Measurements from ENCODE around the gene COL8A2.

Gene COL8A2

DNA sequence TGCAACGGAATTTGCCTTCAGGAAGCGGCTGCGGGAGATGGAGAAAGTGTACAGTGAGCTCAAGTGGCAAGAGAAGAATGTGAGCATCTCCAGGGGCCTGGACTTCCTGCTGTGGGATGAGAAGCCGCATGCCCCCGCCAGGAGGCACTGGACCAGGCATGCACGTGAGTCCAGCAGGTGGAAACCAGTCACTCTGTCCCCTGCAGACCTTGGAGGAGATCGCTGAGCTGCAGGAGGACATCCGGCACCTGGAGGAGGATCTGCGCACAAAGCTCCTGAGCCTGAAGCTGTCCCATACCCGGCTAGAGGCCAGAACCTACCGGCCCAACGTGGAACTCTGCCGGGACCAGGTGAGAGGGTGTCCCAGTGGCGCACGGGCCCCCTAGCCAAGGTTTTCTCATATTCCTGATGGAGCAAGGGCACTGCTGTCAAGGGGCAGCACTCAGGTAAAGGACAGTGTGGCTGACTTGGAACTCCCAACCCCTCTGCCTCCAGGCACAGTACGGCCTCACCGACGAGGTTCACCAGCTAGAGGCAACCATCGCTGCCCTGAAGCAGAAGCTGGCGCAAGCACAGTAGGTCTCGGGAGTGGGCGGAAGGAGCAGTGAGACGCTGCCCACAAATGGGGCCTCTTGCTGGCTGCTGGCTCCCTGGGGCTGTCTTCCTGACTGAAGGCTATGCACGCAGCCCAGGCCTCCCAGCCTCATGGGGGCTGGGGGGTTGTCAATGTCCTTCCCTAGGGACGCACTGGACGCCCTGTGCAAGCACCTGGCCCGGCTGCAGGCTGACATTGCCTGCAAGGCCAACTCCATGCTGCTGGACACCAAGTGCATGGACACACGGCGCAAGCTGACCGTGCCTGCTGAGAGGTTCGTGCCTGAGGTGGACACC, 37.5 kb downstream of the COL8A2 start:
- H3K27ac ChIP-seq (replicated peaks): no peak overlapping the region
- TF ChIP-seq SPI1 (IDR thresholded peaks at IDR 0.05; ENCODE audit: borderline replicate concordance, low read depth) (no peak), POLR2AphosphoS5 (IDR thresholded peaks at IDR 0.05; ENCODE audit: low read depth) (no peak)
- no peaks in the 10 kb centered on the region for H3K27me3 ChIP-seq (ENCODE audit: insufficient read depth, poor library complexity, severe bottlenecking)
- DNase-seq (ENCODE audit: low read depth in 1 of 2, low spot score in 1 of 2): no peak
- H3K4me3 ChIP-seq (replicated peaks; ENCODE audit: insufficient read depth, low read length): no peak overlapping the region

DNA sequence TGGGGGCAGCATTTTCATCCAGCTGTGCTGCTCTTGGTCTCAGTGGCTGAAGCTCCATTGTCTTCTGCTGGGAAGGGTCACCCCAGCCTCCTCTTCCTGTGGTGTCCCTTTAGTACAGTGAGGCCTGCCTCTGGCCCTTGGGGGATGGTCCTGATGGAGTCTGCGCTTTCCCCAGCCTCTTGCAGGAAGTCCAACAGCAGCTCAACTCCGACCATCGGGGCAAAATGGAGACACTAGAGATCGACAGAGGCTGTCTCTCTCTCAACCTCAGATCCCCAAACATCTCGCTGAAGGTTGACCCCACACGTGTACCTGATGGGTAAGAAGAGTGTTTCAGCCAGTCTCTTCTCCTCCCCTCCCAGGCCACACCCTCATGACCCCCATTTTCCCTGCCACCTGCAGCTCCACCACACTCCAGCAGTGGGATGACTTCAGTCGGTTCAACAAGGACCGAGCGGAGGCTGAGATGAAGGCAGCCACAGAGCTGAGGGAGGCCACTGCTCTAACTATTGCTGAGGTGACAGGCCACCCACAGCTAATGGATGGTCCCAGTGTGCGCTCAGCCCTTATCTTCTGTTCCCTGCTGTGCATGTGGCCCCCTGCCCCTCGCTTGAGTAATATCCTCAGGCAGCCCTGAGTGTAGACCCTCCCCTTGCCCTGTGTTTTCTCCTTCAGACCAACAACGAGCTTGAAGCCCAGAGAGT, 38.3 kb downstream of the COL8A2 start:
- H3K27ac ChIP-seq (replicated peaks): no peak overlapping the region
- H3K27me3 ChIP-seq (ENCODE audit: insufficient read depth, poor library complexity, severe bottlenecking): no peaks in the 10 kb centered on the region
- no peak for TF ChIP-seq POLR2AphosphoS5 (IDR thresholded peaks at IDR 0.05; ENCODE audit: low read depth)
- TF ChIP-seq SPI1 (IDR thresholded peaks at IDR 0.05; ENCODE audit: borderline replicate concordance, low read depth): no peak
- TF ChIP-seq GABPA (IDR thresholded peaks at IDR 0.05; ENCODE audit: low read depth): no peak
- TF ChIP-seq, protein P1, sequence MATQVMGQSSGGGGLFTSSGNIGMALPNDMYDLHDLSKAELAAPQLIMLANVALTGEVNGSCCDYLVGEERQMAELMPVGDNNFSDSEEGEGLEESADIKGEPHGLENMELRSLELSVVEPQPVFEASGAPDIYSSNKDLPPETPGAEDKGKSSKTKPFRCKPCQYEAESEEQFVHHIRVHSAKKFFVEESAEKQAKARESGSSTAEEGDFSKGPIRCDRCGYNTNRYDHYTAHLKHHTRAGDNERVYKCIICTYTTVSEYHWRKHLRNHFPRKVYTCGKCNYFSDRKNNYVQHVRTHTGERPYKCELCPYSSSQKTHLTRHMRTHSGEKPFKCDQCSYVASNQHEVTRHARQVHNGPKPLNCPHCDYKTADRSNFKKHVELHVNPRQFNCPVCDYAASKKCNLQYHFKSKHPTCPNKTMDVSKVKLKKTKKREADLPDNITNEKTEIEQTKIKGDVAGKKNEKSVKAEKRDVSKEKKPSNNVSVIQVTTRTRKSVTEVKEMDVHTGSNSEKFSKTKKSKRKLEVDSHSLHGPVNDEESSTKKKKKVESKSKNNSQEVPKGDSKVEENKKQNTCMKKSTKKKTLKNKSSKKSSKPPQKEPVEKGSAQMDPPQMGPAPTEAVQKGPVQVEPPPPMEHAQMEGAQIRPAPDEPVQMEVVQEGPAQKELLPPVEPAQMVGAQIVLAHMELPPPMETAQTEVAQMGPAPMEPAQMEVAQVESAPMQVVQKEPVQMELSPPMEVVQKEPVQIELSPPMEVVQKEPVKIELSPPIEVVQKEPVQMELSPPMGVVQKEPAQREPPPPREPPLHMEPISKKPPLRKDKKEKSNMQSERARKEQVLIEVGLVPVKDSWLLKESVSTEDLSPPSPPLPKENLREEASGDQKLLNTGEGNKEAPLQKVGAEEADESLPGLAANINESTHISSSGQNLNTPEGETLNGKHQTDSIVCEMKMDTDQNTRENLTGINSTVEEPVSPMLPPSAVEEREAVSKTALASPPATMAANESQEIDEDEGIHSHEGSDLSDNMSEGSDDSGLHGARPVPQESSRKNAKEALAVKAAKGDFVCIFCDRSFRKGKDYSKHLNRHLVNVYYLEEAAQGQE (IDR thresholded peaks at IDR 0.05; ENCODE audit: insufficient replicate concordance, low read depth): no peak
- TF ChIP-seq, protein P2, sequence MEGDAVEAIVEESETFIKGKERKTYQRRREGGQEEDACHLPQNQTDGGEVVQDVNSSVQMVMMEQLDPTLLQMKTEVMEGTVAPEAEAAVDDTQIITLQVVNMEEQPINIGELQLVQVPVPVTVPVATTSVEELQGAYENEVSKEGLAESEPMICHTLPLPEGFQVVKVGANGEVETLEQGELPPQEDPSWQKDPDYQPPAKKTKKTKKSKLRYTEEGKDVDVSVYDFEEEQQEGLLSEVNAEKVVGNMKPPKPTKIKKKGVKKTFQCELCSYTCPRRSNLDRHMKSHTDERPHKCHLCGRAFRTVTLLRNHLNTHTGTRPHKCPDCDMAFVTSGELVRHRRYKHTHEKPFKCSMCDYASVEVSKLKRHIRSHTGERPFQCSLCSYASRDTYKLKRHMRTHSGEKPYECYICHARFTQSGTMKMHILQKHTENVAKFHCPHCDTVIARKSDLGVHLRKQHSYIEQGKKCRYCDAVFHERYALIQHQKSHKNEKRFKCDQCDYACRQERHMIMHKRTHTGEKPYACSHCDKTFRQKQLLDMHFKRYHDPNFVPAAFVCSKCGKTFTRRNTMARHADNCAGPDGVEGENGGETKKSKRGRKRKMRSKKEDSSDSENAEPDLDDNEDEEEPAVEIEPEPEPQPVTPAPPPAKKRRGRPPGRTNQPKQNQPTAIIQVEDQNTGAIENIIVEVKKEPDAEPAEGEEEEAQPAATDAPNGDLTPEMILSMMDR (IDR thresholded peaks at IDR 0.05; ENCODE audit: insufficient read depth, low read length): no peak
- no peak overlapping the region for H3K4me3 ChIP-seq (replicated peaks; ENCODE audit: insufficient read depth, low read length)
- no peak for DNase-seq (ENCODE audit: low read depth in 1 of 2, low spot score in 1 of 2)

DNA sequence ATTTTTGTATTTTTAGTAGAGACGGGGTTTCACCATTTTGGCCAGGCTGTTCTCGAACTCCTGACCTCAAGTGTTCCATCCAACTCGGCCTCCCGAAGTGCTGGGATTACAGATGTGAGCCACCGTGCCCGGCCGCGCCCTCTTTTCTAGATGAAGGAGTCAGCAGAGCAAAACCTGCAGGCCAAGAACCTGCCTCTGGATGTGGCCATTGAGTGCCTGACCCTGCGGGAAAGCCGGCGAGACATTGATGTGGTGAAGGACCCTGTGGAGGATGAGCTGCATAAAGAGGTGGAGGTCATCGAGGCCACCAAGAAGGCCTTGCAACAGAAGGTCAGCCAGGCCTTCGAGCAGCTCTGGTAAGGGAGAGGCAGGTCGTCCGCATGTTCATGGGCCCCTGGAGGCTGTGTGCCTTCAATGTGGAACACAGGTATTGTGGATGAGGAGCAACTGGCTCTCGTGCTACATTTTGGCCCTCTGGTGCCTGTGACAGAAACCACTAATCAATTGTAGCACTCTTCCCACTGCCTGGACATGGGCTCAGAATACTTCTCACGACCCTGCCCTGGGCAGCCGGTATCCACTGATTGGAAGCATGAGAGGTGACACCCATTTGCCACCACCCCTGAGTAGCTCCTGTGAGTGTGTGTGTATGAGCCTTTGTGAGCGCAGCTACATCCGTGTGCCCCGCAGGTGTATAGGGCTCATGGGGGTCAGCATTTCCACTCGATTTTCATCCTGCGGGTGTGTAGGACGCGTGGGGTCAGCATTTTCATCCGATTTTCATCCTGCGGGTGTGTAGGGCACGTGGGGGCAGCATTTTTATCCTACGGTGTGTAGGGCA, 39.1 kb downstream of the COL8A2 start:
- no peaks in the 10 kb centered on the region for H3K27me3 ChIP-seq (ENCODE audit: insufficient read depth, poor library complexity, severe bottlenecking)
- no peak for DNase-seq (ENCODE audit: low read depth in 1 of 2, low spot score in 1 of 2)
- H3K4me3 ChIP-seq (replicated peaks; ENCODE audit: insufficient read depth, low read length): no peak overlapping the region
- TF ChIP-seq, protein P1 (IDR thresholded peaks at IDR 0.05; ENCODE audit: insufficient replicate concordance, low read depth): no peak
- TF ChIP-seq, protein P2 (IDR thresholded peaks at IDR 0.05; ENCODE audit: insufficient read depth, low read length): no peak
- no peak overlapping the region for H3K27ac ChIP-seq (replicated peaks)

DNA sequence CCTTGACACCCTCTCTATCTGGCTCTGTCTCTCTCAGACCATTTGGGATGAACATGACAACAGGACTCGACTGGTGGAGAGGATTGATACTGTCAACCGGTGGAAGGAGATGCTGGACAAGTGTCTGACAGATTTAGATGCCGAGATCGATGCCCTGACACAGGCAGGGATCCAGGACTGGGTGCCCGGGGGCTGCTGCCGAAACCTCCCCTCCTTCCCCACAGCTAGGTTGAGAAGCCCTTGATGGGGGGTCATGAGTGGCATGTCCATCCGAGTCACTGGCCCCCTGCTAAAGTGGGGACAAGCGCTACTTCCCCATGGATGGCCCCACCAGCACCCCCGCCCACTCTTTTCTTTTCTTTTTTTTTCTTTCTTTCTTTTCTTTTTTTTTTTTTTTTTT, 39.9 kb downstream of the COL8A2 start:
- TF ChIP-seq POLR2AphosphoS5 (IDR thresholded peaks at IDR 0.05; ENCODE audit: low read depth) (no peak), SPI1 (IDR thresholded peaks at IDR 0.05; ENCODE audit: borderline replicate concordance, low read depth) (no peak), GABPA (IDR thresholded peaks at IDR 0.05; ENCODE audit: low read depth) (no peak)
- TF ChIP-seq, protein P2 (IDR thresholded peaks at IDR 0.05; ENCODE audit: insufficient read depth, low read length): no peak
- TF ChIP-seq, protein P1 (IDR thresholded peaks at IDR 0.05; ENCODE audit: insufficient replicate concordance, low read depth): no peak
- Histone ChIP-seq H3K4me3 (replicated peaks; ENCODE audit: insufficient read depth, low read length) (no peak overlapping the region), H3K27ac (replicated peaks) (no peak overlapping the region), H3K27me3 (ENCODE audit: insufficient read depth, poor library complexity, severe bottlenecking) (no peaks in the 10 kb centered on the region)
- no peak for DNase-seq (ENCODE audit: low read depth in 1 of 2, low spot score in 1 of 2)
